ENCODE data around the gene PRMT1. TPM values are rescaled to one million over a fixed set of nuclear protein-coding genes. Genes with fewer than 3 reads are reported as not detected.

Gene PRMT1
- total RNA-seq, 1 donor from 2014 or later: 273 TPM

GRCh38 chr19:49653466-49653806, 23.6 kb upstream of the PRMT1 start:
- H3K36me3 Mint-ChIP-seq: peaks cover 24% of the 10 kb centered on the region
- no peak for DNase-seq (ENCODE audit: low spot score in 2 of 2, unreplicated experiment in 2 of 2)
- H3K4me3 Mint-ChIP-seq: no peak overlapping the region
- no peaks in the 10 kb centered on the region for H3K9me3 Mint-ChIP-seq
- H3K27ac Mint-ChIP-seq: no peak overlapping the region
- no peaks in the 10 kb centered on the region for H3K27me3 Mint-ChIP-seq (ENCODE audit: low read depth)
- TF ChIP-seq CTCF (IDR thresholded peaks at IDR 0.05; ENCODE audit: unreplicated experiment): no peak
- H3K4me1 Mint-ChIP-seq: no peaks in the 10 kb centered on the region

- Mint-ChIP-seq H3K4me1 (no peaks in the 10 kb centered on the region), H3K27ac (no peak overlapping the region), H3K4me3 (no peak overlapping the region), H3K27me3 (ENCODE audit: low read depth) (no peaks in the 10 kb centered on the region), H3K9me3 (no peaks in the 10 kb centered on the region), H3K36me3 (peaks cover 29% of the 10 kb centered on the region)
- no peak for DNase-seq (ENCODE audit: low spot score in 2 of 2, unreplicated experiment in 2 of 2)
- TF ChIP-seq CTCF (IDR thresholded peaks at IDR 0.05; ENCODE audit: unreplicated experiment): no peak
These were observed 22.5 kb upstream of the PRMT1 start for GRCh38 chr19:49654581-49654980.

- Mint-ChIP-seq H3K9me3 (no peaks in the 10 kb centered on the region), H3K27me3 (ENCODE audit: low read depth) (no peaks in the 10 kb centered on the region), H3K36me3 (peaks cover 38% of the 10 kb centered on the region), H3K4me3 (no peak overlapping the region), H3K27ac (no peak overlapping the region), H3K4me1 (no peaks in the 10 kb centered on the region)
- no peak for TF ChIP-seq CTCF (IDR thresholded peaks at IDR 0.05; ENCODE audit: unreplicated experiment)
- no peak for DNase-seq (ENCODE audit: low spot score in 2 of 2, unreplicated experiment in 2 of 2)
These were observed 21.3 kb upstream of the PRMT1 start for GRCh38 chr19:49655570-49656455.

- Mint-ChIP-seq H3K9me3 (no peaks in the 10 kb centered on the region), H3K27ac (no peak overlapping the region), H3K4me1 (no peaks in the 10 kb centered on the region), H3K4me3 (no peak overlapping the region), H3K36me3 (peaks cover 36% of the 10 kb centered on the region), H3K27me3 (ENCODE audit: low read depth) (no peaks in the 10 kb centered on the region)
- no peak for DNase-seq (ENCODE audit: low spot score in 2 of 2, unreplicated experiment in 2 of 2)
- no peak for TF ChIP-seq CTCF (IDR thresholded peaks at IDR 0.05; ENCODE audit: unreplicated experiment)
These were observed 20.5 kb upstream of the PRMT1 start for GRCh38 chr19:49656456-49657109.

GRCh38 chr19:49657493-49658138, 19.5 kb upstream of the PRMT1 start:
- Mint-ChIP-seq H3K27me3 (ENCODE audit: low read depth) (no peaks in the 10 kb centered on the region), H3K4me1 (peaks cover 1% of the 10 kb centered on the region), H3K4me3 (no peak overlapping the region), H3K36me3 (peaks cover 38% of the 10 kb centered on the region), H3K27ac (no peak overlapping the region), H3K9me3 (no peaks in the 10 kb centered on the region)
- no peak for DNase-seq (ENCODE audit: low spot score in 2 of 2, unreplicated experiment in 2 of 2)
- no peak for TF ChIP-seq CTCF (IDR thresholded peaks at IDR 0.05; ENCODE audit: unreplicated experiment)

All from mesothelial cell of epicardium (in vitro differentiated cells).